GM12891 (cell line): ENCODE measurements around the gene CNTLN.

Experiments used
- POLR2A ChIP-seq: IDR thresholded peaks from 2 replicates; pipeline ENCODE4 v1.6.1; 2011; ENCODE audit warnings: low read depth, low read length, control low read depth
- POLR2AphosphoS5 ChIP-seq: IDR thresholded peaks from 2 replicates; pipeline ENCODE4 v1.6.1; 2011; ENCODE audit warnings: low read depth, low read length, control low read depth
- TAF1 ChIP-seq: IDR thresholded peaks from 2 replicates; pipeline ENCODE4 v1.6.1; 2011; ENCODE audit warnings: low read depth, low read length, control low read depth

DNA sequence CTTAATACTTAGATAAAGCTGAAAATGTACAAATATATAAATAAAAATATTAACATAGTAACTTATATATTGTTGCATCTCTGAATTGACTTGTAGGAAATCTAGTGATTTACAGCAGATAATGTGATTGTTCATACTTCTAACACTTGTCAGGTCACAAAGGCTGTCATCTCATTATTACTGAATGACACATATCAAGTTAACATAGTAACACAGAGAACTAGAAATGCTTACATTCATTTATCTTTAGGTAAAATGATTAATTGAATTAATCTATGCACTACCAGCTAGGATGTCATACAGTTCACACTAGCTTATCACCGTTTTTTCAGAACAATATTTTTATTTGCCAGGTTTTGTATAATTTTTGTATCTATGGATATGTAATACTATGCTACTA is 254.2 kb downstream of the CNTLN start:
- TF ChIP-seq POLR2A, result no peak
- TF ChIP-seq POLR2AphosphoS5, result no peak
- TF ChIP-seq TAF1, result no peak
